ENCODE results near the gene RASEF. TPM values are rescaled to one million over a fixed set of nuclear protein-coding genes. Genes with fewer than 3 reads are reported as not detected.

The RASEF gene
- total RNA-seq, 1 donor from 2014 or later: not detected

DNA sequence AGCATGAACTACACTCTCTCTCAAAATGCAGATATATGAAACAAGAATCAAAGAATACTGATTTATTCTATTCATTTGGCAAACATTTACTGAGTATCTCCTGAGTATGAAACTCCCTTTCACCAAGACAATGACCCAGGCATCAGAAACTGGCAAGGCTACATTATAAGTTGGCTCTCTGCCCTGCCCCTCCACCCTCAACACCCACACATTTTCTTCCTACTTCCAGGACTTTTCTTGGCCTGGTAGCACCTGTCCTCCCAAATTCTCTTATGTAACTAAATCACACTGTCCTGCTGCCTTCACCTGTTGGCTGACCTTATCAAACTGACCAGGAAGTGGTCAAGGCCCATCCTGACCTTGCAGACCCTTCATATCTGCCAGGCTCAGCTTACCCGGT is 3.5 kb downstream of the RASEF start:
- H3K4me1 Mint-ChIP-seq (ENCODE audit: unreplicated experiment): peaks cover 11% of the 10 kb centered on the region
- H3K4me3 Mint-ChIP-seq (ENCODE audit: unreplicated experiment): no peak overlapping the region
- DNase-seq (ENCODE audit: extremely low spot score, unreplicated experiment): no peak
- H3K36me3 Mint-ChIP-seq (ENCODE audit: unreplicated experiment): peaks cover 1% of the 10 kb centered on the region
- H3K27ac Mint-ChIP-seq (ENCODE audit: unreplicated experiment): no peak overlapping the region
- H3K27me3 Mint-ChIP-seq (ENCODE audit: unreplicated experiment): peaks cover 50% of the 10 kb centered on the region
- TF ChIP-seq CTCF (IDR thresholded peaks at IDR 0.05): no peak
- peaks cover 4% of the 10 kb centered on the region for H3K9me3 Mint-ChIP-seq (ENCODE audit: unreplicated experiment)

DNA sequence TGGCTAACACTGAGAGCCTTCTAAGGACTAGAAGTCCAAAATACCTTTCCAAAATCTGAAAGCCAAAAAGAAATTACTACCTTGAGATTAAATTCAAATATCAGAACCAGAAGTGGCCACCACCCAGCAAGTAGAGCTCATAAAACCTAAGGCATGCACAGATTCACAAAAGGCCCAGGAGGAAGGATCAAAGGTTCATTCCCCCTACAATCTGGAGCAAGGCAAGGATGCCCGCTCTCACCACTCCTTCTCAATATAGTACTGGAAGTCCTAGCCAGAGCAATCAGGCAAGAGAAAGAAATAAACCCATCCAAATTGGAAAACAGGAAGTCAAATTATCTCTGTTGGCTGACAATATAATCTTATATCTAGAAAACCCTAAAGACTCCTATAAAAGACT is 6.0 kb downstream of the RASEF start:
- Mint-ChIP-seq H3K27ac (ENCODE audit: unreplicated experiment) (no peak overlapping the region), H3K4me3 (ENCODE audit: unreplicated experiment) (no peak overlapping the region), H3K27me3 (ENCODE audit: unreplicated experiment) (peaks cover 36% of the 10 kb centered on the region), H3K36me3 (ENCODE audit: unreplicated experiment) (peaks cover 1% of the 10 kb centered on the region), H3K4me1 (ENCODE audit: unreplicated experiment) (peaks cover 6% of the 10 kb centered on the region), H3K9me3 (ENCODE audit: unreplicated experiment) (peaks cover 4% of the 10 kb centered on the region)
- TF ChIP-seq CTCF (IDR thresholded peaks at IDR 0.05): no peak
- no peak for DNase-seq (ENCODE audit: extremely low spot score, unreplicated experiment)

- Mint-ChIP-seq H3K27me3 (ENCODE audit: unreplicated experiment) (peaks cover 29% of the 10 kb centered on the region), H3K36me3 (ENCODE audit: unreplicated experiment) (peaks cover 1% of the 10 kb centered on the region), H3K4me3 (ENCODE audit: unreplicated experiment) (no peak overlapping the region), H3K9me3 (ENCODE audit: unreplicated experiment) (peaks cover 4% of the 10 kb centered on the region), H3K4me1 (ENCODE audit: unreplicated experiment) (peaks cover 1% of the 10 kb centered on the region), H3K27ac (ENCODE audit: unreplicated experiment) (no peak overlapping the region)
- TF ChIP-seq CTCF (IDR thresholded peaks at IDR 0.05): no peak
- DNase-seq (ENCODE audit: extremely low spot score, unreplicated experiment): no peak
These were observed 6.8 kb downstream of the RASEF start for GRCh38 chr9:83056174-83056573.

DNA sequence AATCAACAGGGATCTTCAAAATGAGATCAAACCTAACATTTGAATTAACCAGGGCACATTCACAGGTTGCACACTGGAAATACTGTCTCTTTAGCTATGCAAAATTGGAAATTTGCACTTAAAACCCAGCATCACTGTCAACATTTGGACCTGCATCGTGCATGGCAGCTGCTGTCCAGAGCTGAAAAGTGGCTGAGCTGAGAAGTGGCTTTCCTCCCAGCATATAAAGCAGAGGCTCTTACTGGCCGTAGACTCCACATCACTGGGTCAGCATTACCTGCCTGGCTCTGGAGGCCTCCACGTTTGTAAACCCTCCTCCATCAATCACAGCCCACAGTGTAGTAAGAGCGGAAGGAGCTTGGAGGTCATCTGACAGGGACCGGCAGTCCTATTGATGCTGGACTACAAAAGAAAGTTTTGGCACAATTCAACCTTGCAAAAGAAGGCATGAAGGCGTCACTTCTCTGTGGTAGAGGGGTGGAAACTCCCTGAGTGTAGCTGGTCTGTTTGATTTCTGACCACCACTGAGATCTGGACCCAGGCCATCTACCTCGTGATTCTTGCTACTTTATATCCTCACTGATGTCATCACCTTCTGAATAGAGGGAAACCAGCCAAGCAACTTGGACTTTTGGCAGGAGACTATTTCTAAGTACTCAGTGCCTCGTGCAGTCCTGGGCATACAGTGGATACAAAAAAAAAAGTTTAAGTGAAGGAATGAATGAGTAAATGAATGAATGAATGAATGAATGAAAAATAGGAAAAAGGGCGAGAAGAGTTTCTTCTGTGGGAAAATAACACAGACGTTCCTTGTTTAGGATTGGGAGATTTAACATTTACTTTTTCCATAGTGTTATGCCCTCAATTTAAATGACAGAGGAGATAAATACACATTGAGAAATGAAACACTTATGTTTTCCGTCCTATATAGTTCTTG is 14.8 kb downstream of the RASEF start:
- H3K9me3 Mint-ChIP-seq (ENCODE audit: unreplicated experiment): no peaks in the 10 kb centered on the region
- peaks cover 43% of the 10 kb centered on the region for H3K27me3 Mint-ChIP-seq (ENCODE audit: unreplicated experiment)
- no peak for TF ChIP-seq CTCF (IDR thresholded peaks at IDR 0.05)
- H3K36me3 Mint-ChIP-seq (ENCODE audit: unreplicated experiment): no peaks in the 10 kb centered on the region
- no peaks in the 10 kb centered on the region for H3K4me1 Mint-ChIP-seq (ENCODE audit: unreplicated experiment)
- H3K27ac Mint-ChIP-seq (ENCODE audit: unreplicated experiment): no peak overlapping the region
- DNase-seq (ENCODE audit: extremely low spot score, unreplicated experiment): no peak
- no peak overlapping the region for H3K4me3 Mint-ChIP-seq (ENCODE audit: unreplicated experiment)

DNA sequence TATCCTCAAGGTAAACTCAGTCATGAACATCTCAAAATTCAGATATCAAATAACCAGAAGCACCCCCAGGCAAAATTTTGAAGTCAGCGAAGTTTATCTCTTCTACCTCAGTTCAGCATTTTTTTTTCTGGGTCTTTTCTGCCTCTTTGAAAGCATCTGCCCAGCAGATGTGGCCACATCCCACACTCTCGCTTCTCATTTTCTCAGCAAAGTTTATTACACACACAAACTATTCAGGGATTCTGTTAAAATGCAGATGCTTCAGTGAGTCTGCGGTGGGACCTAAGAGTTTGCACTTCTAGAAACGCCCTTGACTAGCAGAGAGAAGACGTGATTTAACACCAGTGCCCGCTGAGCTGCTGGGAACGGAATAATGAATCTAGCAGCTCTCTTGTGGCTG is 19.3 kb downstream of the RASEF start:
- H3K9me3 Mint-ChIP-seq (ENCODE audit: unreplicated experiment): no peaks in the 10 kb centered on the region
- no peak for TF ChIP-seq CTCF (IDR thresholded peaks at IDR 0.05)
- no peak overlapping the region for H3K4me3 Mint-ChIP-seq (ENCODE audit: unreplicated experiment)
- no peak overlapping the region for H3K27ac Mint-ChIP-seq (ENCODE audit: unreplicated experiment)
- peaks cover 70% of the 10 kb centered on the region for H3K27me3 Mint-ChIP-seq (ENCODE audit: unreplicated experiment)
- H3K36me3 Mint-ChIP-seq (ENCODE audit: unreplicated experiment): no peaks in the 10 kb centered on the region
- no peak for DNase-seq (ENCODE audit: extremely low spot score, unreplicated experiment)
- H3K4me1 Mint-ChIP-seq (ENCODE audit: unreplicated experiment): no peaks in the 10 kb centered on the region
